ENCODE results near the gene IFNAR2.
"Not testable (repeated sequence)": the region's sequence is repeated elsewhere in the genome, so short reads cannot be mapped to it uniquely, and the experiment has no call there.

The IFNAR2 gene

GRCh38 chr21:33214056-33214455 is 15.7 kb upstream of the IFNAR2 start:
- DNase-seq (ENCODE audit: low read depth in 3 of 3) = no peak

GRCh38 chr21:33217138-33217520 is 12.6 kb upstream of the IFNAR2 start:
- no peak for DNase-seq (ENCODE audit: low read depth in 3 of 3)

- DNase-seq (ENCODE audit: low read depth in 3 of 3) = no peak
Measured at GRCh38 chr21:33219300-33219699, 10.4 kb upstream of the IFNAR2 start.

GRCh38 chr21:33219954-33220353 is 9.8 kb upstream of the IFNAR2 start:
- no peak for DNase-seq (ENCODE audit: low read depth in 3 of 3)

- not testable (repeated sequence) for DNase-seq (ENCODE audit: low read depth in 3 of 3)
Measured at GRCh38 chr21:33225376-33225775, 4.4 kb upstream of the IFNAR2 start.

- DNase-seq (ENCODE audit: low read depth in 3 of 3) = no peak
Measured at GRCh38 chr21:33228455-33228854, 1.3 kb upstream of the IFNAR2 start.

GRCh38 chr21:33229099-33229783 is 497 bp upstream of the IFNAR2 start:
- no peak for DNase-seq (ENCODE audit: low read depth in 3 of 3)

- DNase-seq (ENCODE audit: low read depth in 3 of 3) = peak in 1 of 3 experiments; percentile 14
Measured at GRCh38 chr21:33230545-33231324, 997 bp downstream of the IFNAR2 start.

GRCh38 chr21:33231526-33231925 is 1.8 kb downstream of the IFNAR2 start:
- DNase-seq (ENCODE audit: low read depth in 3 of 3) = no peak

GRCh38 chr21:33232291-33233034 is 2.7 kb downstream of the IFNAR2 start:
- no peak for DNase-seq (ENCODE audit: low read depth in 3 of 3)

- no peak for DNase-seq (ENCODE audit: low read depth in 3 of 3)
Measured at GRCh38 chr21:33234635-33235520, 5.1 kb downstream of the IFNAR2 start.

- DNase-seq (ENCODE audit: low read depth in 3 of 3) = no peak
Measured at GRCh38 chr21:33236013-33236686, 6.4 kb downstream of the IFNAR2 start.

GRCh38 chr21:33236766-33237165 is 7.0 kb downstream of the IFNAR2 start:
- DNase-seq (ENCODE audit: low read depth in 3 of 3) = no peak

GRCh38 chr21:33237486-33237885 is 7.7 kb downstream of the IFNAR2 start:
- DNase-seq (ENCODE audit: low read depth in 3 of 3) = no peak

GRCh38 chr21:33238146-33238545 is 8.4 kb downstream of the IFNAR2 start:
- no peak for DNase-seq (ENCODE audit: low read depth in 3 of 3)

- DNase-seq (ENCODE audit: low read depth in 3 of 3) = no peak
Measured at GRCh38 chr21:33238565-33239255, 9.0 kb downstream of the IFNAR2 start.

GRCh38 chr21:33239559-33240127 is 9.9 kb downstream of the IFNAR2 start:
- DNase-seq (ENCODE audit: low read depth in 3 of 3) = not testable (repeated sequence)

- no peak for DNase-seq (ENCODE audit: low read depth in 3 of 3)
Measured at GRCh38 chr21:33240404-33240803, 10.7 kb downstream of the IFNAR2 start.

- DNase-seq (ENCODE audit: low read depth in 3 of 3) = no peak
Measured at GRCh38 chr21:33241846-33242245, 12.1 kb downstream of the IFNAR2 start.

- not testable (repeated sequence) for DNase-seq (ENCODE audit: low read depth in 3 of 3)
Measured at GRCh38 chr21:33242846-33243245, 13.1 kb downstream of the IFNAR2 start.

Measured in stimulated activated CD4-positive, alpha-beta T cell treated with anti-CD3 and anti-CD28 coated beads, TNF-alpha, amount 100 ng/mL, for 4 hours (primary cell).